AG04449 (cell line): ENCODE measurements around the gene CAPN3.

Source experiments
- CTCF ChIA-PET: fragments of 350-600 bp; formaldehyde crosslinking; extraction: SDS; loops from one replicate; lab custom pipeline; 2021; ENCODE audit warnings: antibody characterized with exemption; lab: Yijun Ruan, JAX
- POLR2A ChIA-PET: fragments of 400-600, 350-600 bp; formaldehyde crosslinking; extraction: SDS; loops from one replicate; lab custom pipeline; 2020; ENCODE audit warnings: antibody characterized with exemption, inconsistent platforms; lab: Yijun Ruan, JAX
- DNase-seq: peaks from one replicate; pipeline ENCODE4 v3.0.0-alpha.2; 2010; ENCODE audit warnings: low read depth, low spot score
- H3K4me3 ChIP-seq: 2 replicates; pipeline ENCODE4 v1.5.1; 2011; ENCODE audit warnings: low read depth, mild to moderate bottlenecking, control low read depth, low read length
- TF ChIP-seq, protein P1 (sequence below): IDR thresholded peaks from one replicate; pipeline ENCODE4 v1.5.1; 2011; ENCODE audit warnings: mild to moderate bottlenecking, moderate library complexity, low read length, control low read depth, inconsistent platforms; ENCODE audit not compliant: insufficient read depth; ENCODE audit errors: missing control alignments

The CAPN3 gene

DNA sequence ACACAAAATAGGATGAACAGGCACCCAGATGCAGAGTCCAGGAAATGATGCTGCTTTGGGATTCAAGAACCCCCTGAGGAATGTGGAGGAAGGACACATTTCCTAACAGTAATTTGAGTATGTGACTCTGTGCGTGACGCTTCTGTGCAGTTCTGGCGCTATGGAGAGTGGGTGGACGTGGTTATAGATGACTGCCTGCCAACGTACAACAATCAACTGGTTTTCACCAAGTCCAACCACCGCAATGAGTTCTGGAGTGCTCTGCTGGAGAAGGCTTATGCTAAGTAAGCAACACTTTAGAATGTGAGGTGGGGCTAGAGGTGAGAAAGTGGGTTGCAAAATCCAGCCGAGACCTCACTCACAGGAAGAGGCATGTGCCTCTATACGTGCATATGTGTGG is 28.3 kb downstream of the CAPN3 start:
- ChIA-PET POLR2A (no interaction called here), CTCF (interaction anchor here (1.1 to 7.1 kb wide), 7 partner anchors 12 to 249 kb away, joined by 3 to 58 read pairs (median 3); no protein-coding TSS in a partner anchor)
- TF ChIP-seq, protein P1, sequence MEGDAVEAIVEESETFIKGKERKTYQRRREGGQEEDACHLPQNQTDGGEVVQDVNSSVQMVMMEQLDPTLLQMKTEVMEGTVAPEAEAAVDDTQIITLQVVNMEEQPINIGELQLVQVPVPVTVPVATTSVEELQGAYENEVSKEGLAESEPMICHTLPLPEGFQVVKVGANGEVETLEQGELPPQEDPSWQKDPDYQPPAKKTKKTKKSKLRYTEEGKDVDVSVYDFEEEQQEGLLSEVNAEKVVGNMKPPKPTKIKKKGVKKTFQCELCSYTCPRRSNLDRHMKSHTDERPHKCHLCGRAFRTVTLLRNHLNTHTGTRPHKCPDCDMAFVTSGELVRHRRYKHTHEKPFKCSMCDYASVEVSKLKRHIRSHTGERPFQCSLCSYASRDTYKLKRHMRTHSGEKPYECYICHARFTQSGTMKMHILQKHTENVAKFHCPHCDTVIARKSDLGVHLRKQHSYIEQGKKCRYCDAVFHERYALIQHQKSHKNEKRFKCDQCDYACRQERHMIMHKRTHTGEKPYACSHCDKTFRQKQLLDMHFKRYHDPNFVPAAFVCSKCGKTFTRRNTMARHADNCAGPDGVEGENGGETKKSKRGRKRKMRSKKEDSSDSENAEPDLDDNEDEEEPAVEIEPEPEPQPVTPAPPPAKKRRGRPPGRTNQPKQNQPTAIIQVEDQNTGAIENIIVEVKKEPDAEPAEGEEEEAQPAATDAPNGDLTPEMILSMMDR, result no peak
- H3K4me3 ChIP-seq, result no peak overlapping the region
- no peak for DNase-seq

DNA sequence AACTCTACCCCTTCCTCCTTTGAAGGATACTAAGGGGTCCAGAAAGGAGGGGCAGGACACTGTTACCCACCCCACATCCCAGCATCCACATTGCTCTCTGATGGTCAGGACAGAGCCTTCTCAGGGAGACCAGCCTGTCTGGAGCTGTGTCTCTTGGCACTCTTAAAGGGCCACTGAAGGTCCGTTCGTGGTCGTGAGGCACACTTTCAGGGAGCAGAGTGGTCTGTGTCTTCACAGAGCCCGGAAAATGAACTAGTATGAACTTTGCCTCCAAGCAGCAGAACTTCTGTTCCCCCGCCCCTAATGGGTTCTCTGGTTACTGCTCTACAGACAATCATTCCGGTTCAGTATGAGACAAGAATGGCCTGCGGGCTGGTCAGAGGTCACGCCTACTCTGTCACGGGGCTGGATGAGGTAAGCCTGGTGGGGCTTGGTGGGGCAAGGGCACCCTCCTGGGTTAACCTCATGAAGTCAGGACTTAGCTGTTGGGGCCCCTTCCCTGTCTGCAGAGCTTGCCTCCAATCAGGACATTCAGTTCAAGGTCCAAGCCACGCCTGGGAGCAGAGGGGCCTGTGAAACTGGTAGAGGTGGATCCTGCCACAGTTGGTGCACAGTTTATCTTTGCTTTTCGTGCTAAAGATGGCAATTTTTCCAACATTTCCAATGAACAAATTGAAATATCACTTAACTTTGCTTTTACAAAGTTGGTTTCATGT is 33.2 kb downstream of the CAPN3 start:
- no peak for DNase-seq
- POLR2A ChIA-PET, result no interaction called here
- H3K4me3 ChIP-seq, result no peak overlapping the region
- TF ChIP-seq, protein P1, result no peak
- CTCF ChIA-PET, result interaction anchor here (1.1 to 1.6 kb wide), 2 partner anchors 9 to 130 kb away, joined by 3 to 4 read pairs; no protein-coding TSS in a partner anchor

DNA sequence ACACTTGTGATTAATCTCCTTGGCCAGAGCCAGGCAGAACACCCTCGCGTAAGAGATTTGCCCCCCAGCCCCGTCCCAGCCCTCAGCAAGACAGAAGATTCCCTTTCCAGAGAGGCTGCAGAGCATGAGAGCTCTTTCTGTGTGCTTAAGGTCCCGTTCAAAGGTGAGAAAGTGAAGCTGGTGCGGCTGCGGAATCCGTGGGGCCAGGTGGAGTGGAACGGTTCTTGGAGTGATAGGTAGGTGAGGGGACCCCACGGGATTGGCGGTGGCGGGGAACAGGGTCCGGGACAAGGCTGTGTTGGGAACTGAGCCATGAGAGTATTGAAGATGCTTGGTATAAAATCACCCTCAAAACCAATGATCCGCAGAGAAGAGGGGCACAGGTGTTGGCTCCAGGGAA is 34.8 kb downstream of the CAPN3 start:
- H3K4me3 ChIP-seq, result no peak overlapping the region
- ChIA-PET POLR2A (no interaction called here), CTCF (interaction anchor here (1.0 kb wide), 1 partner anchor 11 kb away, joined by 3 read pairs; no protein-coding TSS in a partner anchor)
- no peak for DNase-seq
- TF ChIP-seq, protein P1, result no peak

DNA sequence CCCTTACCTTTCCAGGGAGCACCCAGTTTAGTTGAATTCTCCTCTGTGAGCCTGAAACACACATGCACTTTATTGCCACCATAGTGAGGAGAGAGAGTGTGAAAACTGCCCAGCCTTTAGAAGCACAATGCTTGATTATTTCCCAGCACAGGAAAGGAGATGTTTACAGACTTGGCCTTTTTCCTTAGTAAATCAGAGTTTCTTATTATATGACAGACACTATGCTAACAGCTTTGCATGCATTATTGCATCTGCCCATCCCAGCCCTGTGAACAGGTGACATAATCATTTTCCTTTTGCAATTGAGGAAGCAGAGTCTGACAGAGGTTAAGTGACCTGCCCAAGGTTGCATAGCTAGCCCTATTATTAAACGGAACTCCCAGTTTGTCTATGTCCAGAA is 36.5 kb downstream of the CAPN3 start:
- DNase-seq, result no peak
- no peak overlapping the region for H3K4me3 ChIP-seq
- POLR2A ChIA-PET, result no interaction called here
- CTCF ChIA-PET, result interaction anchor here (1.3 to 8.0 kb wide), 2 partner anchors 10 to 13 kb away, joined by 4 to 58 read pairs; no protein-coding TSS in a partner anchor
- TF ChIP-seq, protein P1, result no peak

DNA sequence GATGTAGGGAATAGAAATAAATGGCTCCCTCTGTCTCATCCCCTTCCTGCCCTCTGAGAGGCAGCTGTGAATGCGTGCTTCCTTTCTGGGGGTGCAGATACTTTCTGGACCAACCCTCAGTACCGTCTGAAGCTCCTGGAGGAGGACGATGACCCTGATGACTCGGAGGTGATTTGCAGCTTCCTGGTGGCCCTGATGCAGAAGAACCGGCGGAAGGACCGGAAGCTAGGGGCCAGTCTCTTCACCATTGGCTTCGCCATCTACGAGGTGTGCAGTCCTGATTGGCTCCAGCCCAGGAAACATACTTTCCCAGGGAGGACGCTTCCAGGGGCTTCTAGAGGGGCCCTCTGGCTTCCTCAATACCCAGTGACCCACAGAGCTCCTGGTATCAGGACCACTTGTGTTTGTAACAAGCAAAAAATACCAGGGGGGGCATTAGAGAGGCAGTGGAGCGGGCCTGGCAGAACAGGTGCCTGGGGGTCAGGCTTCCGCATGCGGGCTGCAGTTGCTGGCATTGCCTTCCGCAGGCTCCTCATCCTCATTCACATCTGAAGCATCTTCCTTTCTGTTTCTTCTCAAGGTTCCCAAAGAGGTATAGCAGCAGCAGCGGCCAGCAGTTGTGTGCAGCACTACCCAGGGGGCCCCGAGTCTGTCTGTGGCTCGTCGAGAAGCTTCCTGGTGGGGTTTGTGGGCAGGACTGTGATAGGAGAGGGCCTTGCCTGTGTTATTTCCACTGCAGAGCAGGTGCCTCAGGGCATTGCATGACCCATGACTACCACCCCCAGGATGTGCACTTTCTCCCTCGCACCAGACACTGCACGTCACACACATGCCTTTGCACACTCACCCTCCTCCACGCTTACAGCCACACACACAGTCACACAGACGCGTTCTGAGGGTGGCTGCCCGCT is 42.5 kb downstream of the CAPN3 start:
- CTCF ChIA-PET, result interaction anchor here (8.0 kb wide), 1 partner anchor 16 kb away, joined by 58 read pairs; no protein-coding TSS in a partner anchor
- POLR2A ChIA-PET, result no interaction called here

More for the DNA sequence above, 42.5 kb downstream of the CAPN3 start:
- DNase-seq, result no peak
- H3K4me3 ChIP-seq, result no peak overlapping the region
- TF ChIP-seq, protein P1, result no peak
